Liver (tissue), 3 donors: ENCODE measurements around the gene CAPN1.

ENCODE experiments used
- EGR1 ChIP-seq, 2 donors: IDR thresholded peaks; 2 replicates each; pipeline ENCODE4 v1.6.1; 2016 to 2018; ENCODE audit warnings: antibody characterized with exemption in 2 of 2, low read depth in 2 of 2
- FOXA1 ChIP-seq: IDR thresholded peaks from 2 replicates; pipeline ENCODE4 v1.6.1; 2016; ENCODE audit warnings: antibody characterized with exemption
- GABPA ChIP-seq, 2 donors: IDR thresholded peaks in 1 of 2; conservative IDR thresholded peaks in 1 of 2; 2 replicates each; pipeline ENCODE4 v1.6.1; 2016; ENCODE audit warnings: antibody characterized with exemption in 2 of 2, mild to moderate bottlenecking in 1 of 2, moderate library complexity in 1 of 2
- MAX ChIP-seq: IDR thresholded peaks from 2 replicates; pipeline ENCODE4 v1.6.1; 2016; ENCODE audit warnings: antibody characterized with exemption
- RAD21 ChIP-seq, 2 donors: IDR thresholded peaks; 2 replicates each; pipeline ENCODE4 v1.6.1; 2016; ENCODE audit warnings: antibody characterized with exemption in 2 of 2, mild to moderate bottlenecking in 2 of 2
- REST ChIP-seq: IDR thresholded peaks from 2 replicates; pipeline ENCODE4 v1.6.1; 2016; ENCODE audit warnings: antibody characterized with exemption, mild to moderate bottlenecking
- TAF1 ChIP-seq: conservative IDR thresholded peaks from 2 replicates; pipeline ENCODE4 v1.6.1; 2016; ENCODE audit warnings: antibody characterized with exemption, mild to moderate bottlenecking
- YY1 ChIP-seq: IDR thresholded peaks from 2 replicates; pipeline ENCODE4 v1.6.1; 2016; ENCODE audit warnings: antibody characterized with exemption, mild to moderate bottlenecking
- TF ChIP-seq, protein P1 (sequence below): fragments of 150-350 bp; IDR thresholded peaks from 2 replicates; pipeline ENCODE4 v1.5.1; 2017; ENCODE audit warnings: improper control_type of control experiment, low read depth, low read length; ENCODE audit not compliant: missing input control
- TF ChIP-seq, protein P2 (sequence below): IDR thresholded peaks from 2 replicates; pipeline ENCODE4 v1.6.1; 2016; ENCODE audit warnings: antibody characterized with exemption
- TF ChIP-seq, protein P3 (sequence below): IDR thresholded peaks from 2 replicates; pipeline ENCODE4 v1.6.1; 2016; ENCODE audit warnings: antibody characterized with exemption
- donor health status: healthy.
- donor health status: healthy.

DNA sequence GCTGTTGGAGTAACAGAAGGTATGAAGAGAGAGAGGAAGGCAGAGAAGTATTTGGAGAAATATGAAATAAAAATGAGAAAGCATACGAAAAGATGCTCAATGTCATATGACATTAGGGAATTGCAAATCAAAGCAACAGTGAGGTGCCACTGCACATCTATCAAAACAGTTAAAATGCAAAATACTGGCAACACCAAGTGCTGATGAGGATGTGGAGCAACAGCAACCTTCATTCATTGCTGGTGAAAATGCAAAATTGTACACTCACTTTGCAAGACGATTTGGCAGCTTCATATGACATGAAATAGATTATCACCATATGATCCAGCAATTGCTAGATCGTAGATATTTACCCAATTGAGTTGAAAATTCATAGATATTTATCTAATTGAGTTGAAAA is 21.1 kb upstream of the CAPN1 start:
- TF ChIP-seq GABPA (IDR thresholded peaks at IDR 0.05 in 1 of 2, conservative IDR thresholded peaks at IDR 0.05 in 1 of 2) (no peak), RAD21 (IDR thresholded peaks at IDR 0.05) (no peak), FOXA1 (no peak), TAF1 (no peak), MAX (no peak), REST (no peak), YY1 (no peak), EGR1 (IDR thresholded peaks at IDR 0.05; ENCODE audit: low read depth in 2 of 2) (no peak)
- TF ChIP-seq, protein P1, sequence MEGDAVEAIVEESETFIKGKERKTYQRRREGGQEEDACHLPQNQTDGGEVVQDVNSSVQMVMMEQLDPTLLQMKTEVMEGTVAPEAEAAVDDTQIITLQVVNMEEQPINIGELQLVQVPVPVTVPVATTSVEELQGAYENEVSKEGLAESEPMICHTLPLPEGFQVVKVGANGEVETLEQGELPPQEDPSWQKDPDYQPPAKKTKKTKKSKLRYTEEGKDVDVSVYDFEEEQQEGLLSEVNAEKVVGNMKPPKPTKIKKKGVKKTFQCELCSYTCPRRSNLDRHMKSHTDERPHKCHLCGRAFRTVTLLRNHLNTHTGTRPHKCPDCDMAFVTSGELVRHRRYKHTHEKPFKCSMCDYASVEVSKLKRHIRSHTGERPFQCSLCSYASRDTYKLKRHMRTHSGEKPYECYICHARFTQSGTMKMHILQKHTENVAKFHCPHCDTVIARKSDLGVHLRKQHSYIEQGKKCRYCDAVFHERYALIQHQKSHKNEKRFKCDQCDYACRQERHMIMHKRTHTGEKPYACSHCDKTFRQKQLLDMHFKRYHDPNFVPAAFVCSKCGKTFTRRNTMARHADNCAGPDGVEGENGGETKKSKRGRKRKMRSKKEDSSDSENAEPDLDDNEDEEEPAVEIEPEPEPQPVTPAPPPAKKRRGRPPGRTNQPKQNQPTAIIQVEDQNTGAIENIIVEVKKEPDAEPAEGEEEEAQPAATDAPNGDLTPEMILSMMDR, result no peak
- TF ChIP-seq, protein P2, sequence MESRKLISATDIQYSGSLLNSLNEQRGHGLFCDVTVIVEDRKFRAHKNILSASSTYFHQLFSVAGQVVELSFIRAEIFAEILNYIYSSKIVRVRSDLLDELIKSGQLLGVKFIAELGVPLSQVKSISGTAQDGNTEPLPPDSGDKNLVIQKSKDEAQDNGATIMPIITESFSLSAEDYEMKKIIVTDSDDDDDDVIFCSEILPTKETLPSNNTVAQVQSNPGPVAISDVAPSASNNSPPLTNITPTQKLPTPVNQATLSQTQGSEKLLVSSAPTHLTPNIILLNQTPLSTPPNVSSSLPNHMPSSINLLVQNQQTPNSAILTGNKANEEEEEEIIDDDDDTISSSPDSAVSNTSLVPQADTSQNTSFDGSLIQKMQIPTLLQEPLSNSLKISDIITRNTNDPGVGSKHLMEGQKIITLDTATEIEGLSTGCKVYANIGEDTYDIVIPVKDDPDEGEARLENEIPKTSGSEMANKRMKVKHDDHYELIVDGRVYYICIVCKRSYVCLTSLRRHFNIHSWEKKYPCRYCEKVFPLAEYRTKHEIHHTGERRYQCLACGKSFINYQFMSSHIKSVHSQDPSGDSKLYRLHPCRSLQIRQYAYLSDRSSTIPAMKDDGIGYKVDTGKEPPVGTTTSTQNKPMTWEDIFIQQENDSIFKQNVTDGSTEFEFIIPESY, result no peak
- TF ChIP-seq, protein P3, sequence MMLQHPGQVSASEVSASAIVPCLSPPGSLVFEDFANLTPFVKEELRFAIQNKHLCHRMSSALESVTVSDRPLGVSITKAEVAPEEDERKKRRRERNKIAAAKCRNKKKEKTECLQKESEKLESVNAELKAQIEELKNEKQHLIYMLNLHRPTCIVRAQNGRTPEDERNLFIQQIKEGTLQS, result no peak
